ENCODE measurements around the gene SLX4IP. TPM values are rescaled to one million over a fixed set of nuclear protein-coding genes. Genes with fewer than 3 reads are reported as not detected.
"Not testable (repeated sequence)": the region's sequence is repeated elsewhere in the genome, so short reads cannot be mapped to it uniquely, and the experiment has no call there.

Gene SLX4IP
- polyA plus RNA-seq, 1 experiment = 2.8 TPM

DNA sequence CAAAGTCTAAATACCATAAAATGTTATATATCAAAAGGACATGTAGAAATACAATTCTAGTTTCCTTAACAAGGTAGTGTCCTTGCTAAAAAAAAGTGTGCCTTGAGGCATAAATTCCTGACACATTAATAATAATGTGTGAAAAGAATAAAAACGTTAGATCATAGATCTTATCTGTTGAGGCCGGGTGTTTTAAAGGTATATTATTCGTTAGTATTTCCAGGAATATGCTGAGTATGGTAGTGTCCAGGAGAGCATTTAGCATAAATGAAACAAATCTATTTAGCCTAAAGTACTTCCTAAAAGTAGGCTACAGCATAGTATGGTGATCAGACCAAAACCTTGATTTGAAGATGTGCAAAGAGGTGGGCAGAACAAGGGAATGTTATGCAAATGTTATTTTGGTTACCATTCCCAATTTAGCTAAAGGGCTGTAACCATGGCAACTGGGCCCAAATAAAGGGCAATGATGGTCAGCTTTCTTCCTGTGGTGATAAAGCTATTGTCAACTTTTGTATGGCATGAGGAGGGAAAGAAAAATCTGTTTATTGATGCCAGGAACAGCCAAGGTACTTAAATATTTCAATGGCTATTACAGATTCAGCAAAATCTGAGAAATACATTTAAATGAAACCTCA, 20.0 kb upstream of the SLX4IP start:
- CTCF ChIA-PET = interaction anchor here (0.6 to 4.0 kb wide), 4 partner anchors 11 to 436 kb away, joined by 3 to 22 read pairs (median 15); no protein-coding TSS in a partner anchor
- Histone ChIP-seq H3K4me3 (ENCODE audit: low read depth, low read length) (no peak overlapping the region), H3K9me3 (ENCODE audit: control insufficient read depth, insufficient read depth, low read length) (no peaks in the 10 kb centered on the region), H3K27me3 (ENCODE audit: control insufficient read depth, insufficient read depth, low read length) (no peaks in the 10 kb centered on the region), H3K27ac (ENCODE audit: low read depth, low read length) (no peak overlapping the region)
- POLR2A ChIA-PET = no interaction called here
- TF ChIP-seq, protein P1, sequence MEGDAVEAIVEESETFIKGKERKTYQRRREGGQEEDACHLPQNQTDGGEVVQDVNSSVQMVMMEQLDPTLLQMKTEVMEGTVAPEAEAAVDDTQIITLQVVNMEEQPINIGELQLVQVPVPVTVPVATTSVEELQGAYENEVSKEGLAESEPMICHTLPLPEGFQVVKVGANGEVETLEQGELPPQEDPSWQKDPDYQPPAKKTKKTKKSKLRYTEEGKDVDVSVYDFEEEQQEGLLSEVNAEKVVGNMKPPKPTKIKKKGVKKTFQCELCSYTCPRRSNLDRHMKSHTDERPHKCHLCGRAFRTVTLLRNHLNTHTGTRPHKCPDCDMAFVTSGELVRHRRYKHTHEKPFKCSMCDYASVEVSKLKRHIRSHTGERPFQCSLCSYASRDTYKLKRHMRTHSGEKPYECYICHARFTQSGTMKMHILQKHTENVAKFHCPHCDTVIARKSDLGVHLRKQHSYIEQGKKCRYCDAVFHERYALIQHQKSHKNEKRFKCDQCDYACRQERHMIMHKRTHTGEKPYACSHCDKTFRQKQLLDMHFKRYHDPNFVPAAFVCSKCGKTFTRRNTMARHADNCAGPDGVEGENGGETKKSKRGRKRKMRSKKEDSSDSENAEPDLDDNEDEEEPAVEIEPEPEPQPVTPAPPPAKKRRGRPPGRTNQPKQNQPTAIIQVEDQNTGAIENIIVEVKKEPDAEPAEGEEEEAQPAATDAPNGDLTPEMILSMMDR (IDR thresholded peaks at IDR 0.05; ENCODE audit: low read depth, low read length) = no peak
- DNase-seq (ENCODE audit: low read depth, low spot score) = no peak

DNA sequence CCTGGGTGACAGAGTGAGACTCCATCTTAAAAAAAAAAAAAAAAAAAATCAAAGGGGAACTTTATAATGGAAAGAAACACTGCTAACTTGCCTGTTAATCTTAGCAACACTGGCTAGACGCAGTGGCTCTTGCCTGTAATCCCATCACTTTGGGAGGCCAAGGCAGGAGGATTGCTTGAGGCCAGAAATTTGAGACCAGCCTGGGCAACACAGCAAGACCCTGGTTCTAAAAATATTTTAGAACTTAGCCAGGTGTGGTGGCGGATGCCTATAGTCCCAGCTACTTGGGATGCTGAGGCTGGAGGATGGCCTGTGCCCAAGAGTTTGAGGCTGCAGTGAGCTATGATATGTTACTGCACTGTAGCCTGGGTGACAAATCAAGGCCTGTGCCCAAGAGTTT, 17.9 kb upstream of the SLX4IP start:
- DNase-seq (ENCODE audit: low read depth, low spot score); H3K27ac ChIP-seq (ENCODE audit: low read depth, low read length); H3K4me3 ChIP-seq (ENCODE audit: low read depth, low read length); POLR2A ChIA-PET; H3K27me3 ChIP-seq (ENCODE audit: control insufficient read depth, insufficient read depth, low read length); H3K9me3 ChIP-seq (ENCODE audit: control insufficient read depth, insufficient read depth, low read length): not testable (repeated sequence)
- CTCF ChIA-PET = interaction anchor here (1.1 to 4.0 kb wide), 3 partner anchors 10 to 505 kb away, joined by 3 to 22 read pairs (median 3); no protein-coding TSS in a partner anchor

DNA sequence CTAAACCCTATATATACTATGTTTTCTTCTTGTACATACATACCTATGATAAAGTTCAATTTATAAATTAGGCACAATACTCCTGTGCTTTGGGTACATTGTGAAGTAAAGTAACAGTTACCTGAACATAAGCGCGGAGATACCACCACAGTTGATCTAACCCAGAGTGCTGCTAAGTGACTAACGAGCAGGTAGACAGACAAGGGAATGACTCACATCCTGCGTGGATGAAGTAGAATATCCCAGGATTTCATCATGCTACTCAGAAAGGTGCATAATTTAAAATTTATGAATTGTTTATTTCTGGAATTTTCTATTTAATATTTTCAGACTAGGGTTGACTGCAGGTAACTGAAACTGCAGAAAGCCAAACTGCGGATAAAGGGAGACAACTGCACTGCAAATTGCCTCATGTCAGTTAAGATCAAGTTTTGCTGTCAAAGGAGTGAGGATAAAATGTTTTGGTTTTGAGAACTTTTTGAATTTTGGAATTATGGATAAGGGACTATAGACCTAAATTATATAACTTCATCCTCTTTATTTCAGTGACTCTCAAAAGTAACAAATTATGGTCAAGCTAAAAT, 15.5 kb upstream of the SLX4IP start:
- Histone ChIP-seq H3K27me3 (ENCODE audit: control insufficient read depth, insufficient read depth, low read length) (no peaks in the 10 kb centered on the region), H3K27ac (ENCODE audit: low read depth, low read length) (no peak overlapping the region), H3K4me3 (ENCODE audit: low read depth, low read length) (no peak overlapping the region), H3K9me3 (ENCODE audit: control insufficient read depth, insufficient read depth, low read length) (no peaks in the 10 kb centered on the region)
- TF ChIP-seq, protein P1 (IDR thresholded peaks at IDR 0.05; ENCODE audit: low read depth, low read length) = no peak
- no peak for DNase-seq (ENCODE audit: low read depth, low spot score)
- CTCF ChIA-PET = interaction anchor here (1.8 kb wide), 1 partner anchor 329 kb away, joined by 4 read pairs; no protein-coding TSS in a partner anchor
- POLR2A ChIA-PET = no interaction called here

DNA sequence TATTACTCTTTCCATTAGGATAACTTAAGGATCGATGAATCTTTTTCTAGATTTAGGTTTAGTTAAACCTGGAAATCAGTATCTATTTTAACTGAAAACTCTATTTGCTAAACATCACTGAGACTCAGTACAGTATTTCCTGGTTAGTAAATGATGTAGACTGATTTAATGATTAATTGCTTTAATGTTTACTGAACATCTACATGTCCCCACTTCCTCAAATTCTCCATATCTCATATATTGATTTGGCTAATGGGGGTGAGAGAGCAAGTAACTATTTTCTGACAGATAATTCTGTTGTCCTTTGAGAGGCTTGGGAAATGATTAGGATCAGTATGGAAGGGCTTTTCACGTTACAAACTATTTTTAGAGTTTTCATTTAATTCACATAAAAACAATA, 11.4 kb upstream of the SLX4IP start:
- ChIA-PET POLR2A (no interaction called here), CTCF (interaction anchor here (2.7 to 7.2 kb wide), 3 partner anchors 333 to 446 kb away, joined by 13 to 239 read pairs (median 60); no protein-coding TSS in a partner anchor)
- DNase-seq (ENCODE audit: low read depth, low spot score) = no peak
- Histone ChIP-seq H3K4me3 (ENCODE audit: low read depth, low read length) (no peak overlapping the region), H3K9me3 (ENCODE audit: control insufficient read depth, insufficient read depth, low read length) (no peaks in the 10 kb centered on the region), H3K27ac (ENCODE audit: low read depth, low read length) (no peak overlapping the region), H3K27me3 (ENCODE audit: control insufficient read depth, insufficient read depth, low read length) (no peaks in the 10 kb centered on the region)
- TF ChIP-seq, protein P1 (IDR thresholded peaks at IDR 0.05; ENCODE audit: low read depth, low read length) = no peak

DNA sequence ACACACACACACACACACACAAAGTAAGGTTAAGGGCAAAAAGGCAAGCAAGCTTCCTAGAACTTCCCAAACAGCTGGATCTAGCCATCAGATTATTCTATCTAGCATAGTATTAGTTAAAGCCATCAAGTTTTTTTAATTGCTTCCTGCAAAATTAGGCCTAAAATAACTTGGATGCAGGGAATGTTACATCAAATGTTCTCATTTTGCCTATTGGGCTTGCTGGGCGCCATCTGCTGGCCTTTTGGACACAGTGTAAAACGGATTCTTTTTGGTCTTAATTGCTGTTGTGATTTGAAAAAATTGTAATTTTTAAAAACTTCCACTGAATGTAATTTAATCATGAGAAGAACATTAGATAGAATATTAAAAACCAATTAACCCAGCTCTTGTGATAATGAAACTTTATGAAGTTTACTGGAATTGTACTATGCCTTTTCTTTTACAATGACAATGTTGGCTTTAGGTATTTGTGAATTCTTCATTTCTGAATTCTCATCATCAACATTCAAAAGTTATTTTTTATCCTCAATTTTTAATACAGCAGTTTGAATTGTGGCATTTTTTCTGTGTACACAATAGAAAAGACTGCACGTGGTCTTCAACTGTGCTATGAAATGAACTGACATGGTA, 7.9 kb upstream of the SLX4IP start:
- Histone ChIP-seq H3K4me3 (ENCODE audit: low read depth, low read length) (no peak overlapping the region), H3K27ac (ENCODE audit: low read depth, low read length) (no peak overlapping the region), H3K9me3 (ENCODE audit: control insufficient read depth, insufficient read depth, low read length) (no peaks in the 10 kb centered on the region), H3K27me3 (ENCODE audit: control insufficient read depth, insufficient read depth, low read length) (no peaks in the 10 kb centered on the region)
- ChIA-PET POLR2A (no interaction called here), CTCF (interaction anchor here (0.6 to 7.2 kb wide), 44 partner anchors 10 to 1845 kb away, joined by 3 to 239 read pairs (median 4); no protein-coding TSS in a partner anchor)
- TF ChIP-seq, protein P1 (IDR thresholded peaks at IDR 0.05; ENCODE audit: low read depth, low read length) = peak; percentile 90
- peak; percentile 34 for DNase-seq (ENCODE audit: low read depth, low spot score)
